SK-N-SH (cell line): ENCODE results near the gene PDE4D. TPM values are rescaled to one million over a fixed set of nuclear protein-coding genes. Genes with fewer than 3 reads are reported as not detected.

Experiments
- CTCF ChIA-PET: fragments of 300-600, 350-600 bp; formaldehyde crosslinking; extraction: SDS; loops from one replicate; lab custom pipeline; 2021; lab: Yijun Ruan, JAX
- POLR2A ChIA-PET: fragments of 350-600 bp; sonication (Branson Sonifier 250); formaldehyde crosslinking; extraction: SDS; loops from one replicate; lab custom pipeline; 2020; ENCODE audit warnings: antibody characterized with exemption, inconsistent platforms; lab: Yijun Ruan, JAX
- DNase-seq: peaks from one replicate; pipeline ENCODE4 v3.0.0; 2012
- H2AFZ ChIP-seq: fragments of 200-600 bp; sonication (generic); 2 replicates; pipeline ENCODE4 v1.8.1; 2016; ENCODE audit warnings: antibody characterized with exemption, mild to moderate bottlenecking, low read depth
- H3F3A ChIP-seq: fragments of 200-600 bp; sonication (generic); replicated peaks from 2 replicates; pipeline ENCODE3; 2016; ENCODE audit warnings: antibody characterized with exemption, mild to moderate bottlenecking; ENCODE audit not compliant: insufficient read depth
- H3K27ac ChIP-seq, 2 experiments: fragments of 200-500 bp in 1 of 2; fragments of 200-600 bp in 1 of 2; sonication (Bioruptor generic) in 1 of 2; sonication (generic), shearing (Covaris generic) in 1 of 2; 2 replicates each; pipeline versions ENCODE4 v1.5.1 to v1.6.1; 2014 to 2016; ENCODE audit warnings: low read depth in 2 of 2, inconsistent platforms in 1 of 2, low read length in 1 of 2, mild to moderate bottlenecking in 1 of 2, mixed read lengths in 1 of 2
- H3K27me3 ChIP-seq: fragments of 200-600 bp; sonication (generic), shearing (Covaris generic); 2 replicates; pipeline ENCODE4 v1.6.1; 2016; ENCODE audit warnings: mixed run types; ENCODE audit not compliant: insufficient read depth
- H3K36me3 ChIP-seq, 2 experiments: fragments of 200-500 bp in 1 of 2; fragments of 200-600 bp in 1 of 2; sonication (Bioruptor generic) in 1 of 2; sonication (generic) in 1 of 2; replicated peaks in 1 of 2; 2 replicates each; pipeline versions ENCODE3 to v1.5.1; 2014 to 2016; ENCODE audit warnings: low read length in 1 of 2, mild to moderate bottlenecking in 1 of 2; ENCODE audit not compliant: insufficient read depth in 2 of 2, control insufficient read depth in 1 of 2
- H3K4me1 ChIP-seq, 2 experiments: fragments of 200-500 bp in 1 of 2; fragments of 200-600 bp in 1 of 2; sonication (Bioruptor generic) in 1 of 2; sonication (generic), shearing (Covaris generic) in 1 of 2; 2 replicates each; pipeline versions ENCODE4 v1.5.1 to v1.6.1; 2014 to 2016; ENCODE audit warnings: low read depth in 1 of 2, low read length in 1 of 2, mixed run types in 1 of 2; ENCODE audit not compliant: insufficient read depth in 2 of 2, control insufficient read depth in 1 of 2
- H3K4me2 ChIP-seq: fragments of 200-600 bp; sonication (generic), shearing (Covaris generic); 2 replicates; pipeline ENCODE4 v1.6.1; 2017; ENCODE audit warnings: mixed run types
- H3K4me3 ChIP-seq, 2 experiments: fragments of 200-500 bp in 1 of 2; fragments of 200-600 bp in 1 of 2; sonication (Bioruptor generic) in 1 of 2; sonication (generic), shearing (Covaris generic) in 1 of 2; 2 replicates each; pipeline versions ENCODE4 v1.5.1 to v1.8.1; 2014 to 2016; ENCODE audit warnings: low read depth in 2 of 2, inconsistent platforms in 1 of 2, low read length in 1 of 2, mild to moderate bottlenecking in 1 of 2, mixed read lengths in 1 of 2, moderate library complexity in 1 of 2
- H3K79me2 ChIP-seq: fragments of 200-600 bp; sonication (generic); 2 replicates; pipeline ENCODE4 v1.8.1; 2017; ENCODE audit warnings: mild to moderate bottlenecking; ENCODE audit not compliant: insufficient read depth
- H3K9ac ChIP-seq: fragments of 200-600 bp; sonication (generic); 2 replicates; pipeline ENCODE4 v1.6.1; 2017; ENCODE audit warnings: mixed run types
- H3K9me2 ChIP-seq: fragments of 200-600 bp; sonication (generic); 2 replicates; pipeline ENCODE4 v1.6.1; 2017; ENCODE audit warnings: mixed run types
- H3K9me3 ChIP-seq: fragments of 200-600 bp; sonication (generic); 2 replicates; pipeline ENCODE4 v1.6.1; 2017; ENCODE audit warnings: mixed run types, mild to moderate bottlenecking, moderate library complexity
- H4K20me1 ChIP-seq: fragments of 200-600 bp; sonication (generic); 2 replicates; pipeline ENCODE4 v1.6.1; 2017; ENCODE audit warnings: mild to moderate bottlenecking, mixed run types; ENCODE audit not compliant: insufficient read depth
- CHD2 ChIP-seq: fragments of 150-350 bp; IDR thresholded peaks from 2 replicates; pipeline ENCODE4 v1.6.1; 2018; ENCODE audit warnings: low read length; ENCODE audit not compliant: partially characterized antibody
- CTCF ChIP-seq: fragments of 200-600 bp; sonication (generic); IDR thresholded peaks from 2 replicates; pipeline ENCODE4 v1.6.1; 2017; ENCODE audit warnings: antibody characterized with exemption, mild to moderate bottlenecking, moderate library complexity
- EP300 ChIP-seq, 2 experiments: IDR thresholded peaks; 2 replicates each; pipeline versions ENCODE4 v1.4.0 to v1.6.1; 2012; ENCODE audit warnings: borderline replicate concordance in 1 of 2, low read depth in 1 of 2, low read length in 1 of 2
- EZH2phosphoT487 ChIP-seq: fragments of 200-600 bp; sonication (generic); IDR thresholded peaks from 2 replicates; pipeline ENCODE4 v1.6.1; 2017; ENCODE audit warnings: low read depth, mixed run types, mild to moderate bottlenecking, antibody characterized with exemption, moderate library complexity, borderline replicate concordance
- FOSL2 ChIP-seq: IDR thresholded peaks from 2 replicates; pipeline ENCODE4 v1.4.0; 2012; ENCODE audit warnings: low read depth, mild to moderate bottlenecking, moderate library complexity, borderline replicate concordance
- FOXJ3 ChIP-seq: sonication (generic); formaldehyde crosslinking; IDR thresholded peaks from 2 replicates; pipeline ENCODE4 v1.5.1; 2020; ENCODE audit warnings: mild to moderate bottlenecking, missing genetic modification reagents
- FOXM1 ChIP-seq: IDR thresholded peaks from 2 replicates; pipeline ENCODE4 v1.4.0; 2012; ENCODE audit warnings: low read depth, mild to moderate bottlenecking
- JUND ChIP-seq: IDR thresholded peaks from 2 replicates; pipeline ENCODE4 v1.4.0; 2012
- MEF2A ChIP-seq: IDR thresholded peaks from 2 replicates; pipeline ENCODE4 v1.4.0; 2012; ENCODE audit warnings: low read depth, borderline replicate concordance
- MXI1 ChIP-seq: IDR thresholded peaks from 2 replicates; pipeline ENCODE4 v1.6.1; 2012; ENCODE audit warnings: mild to moderate bottlenecking, low read depth, low read length, improper control_type of control experiment
- NRF1 ChIP-seq: IDR thresholded peaks from 2 replicates; pipeline ENCODE4 v1.6.1; 2012; ENCODE audit warnings: low read depth, mild to moderate bottlenecking, low read length
- PBX3 ChIP-seq: IDR thresholded peaks from 2 replicates; pipeline ENCODE4; 2012
- RAD21 ChIP-seq: IDR thresholded peaks from 2 replicates; pipeline ENCODE4 v1.6.1; 2012; ENCODE audit warnings: mild to moderate bottlenecking, low read length
- RXRA ChIP-seq: IDR thresholded peaks from 2 replicates; pipeline ENCODE4 v1.4.0; 2012; ENCODE audit warnings: low read depth, mild to moderate bottlenecking, borderline replicate concordance
- ZBTB33 ChIP-seq: IDR thresholded peaks from 2 replicates; pipeline ENCODE4 v1.4.0; 2012; ENCODE audit warnings: low read depth, borderline replicate concordance
- WGBS: methylation state at CpG from one replicate; pipeline ENCODE4 v1.1.6; 2017; ENCODE audit warnings: low lambda C conversion rate; 5-methylcytosine and 5-hydroxymethylcytosine counted together
- polyA plus RNA-seq, 3 experiments: library from polyadenylated mRNA; depleted of rRNA; stranded (reverse); fragments of >200 nt; gene quantifications; 2 replicates each; pipeline ENCODE4 v1.2.3, GENCODE V29; 2012
- TF ChIP-seq, protein P1 (sequence below): IDR thresholded peaks from 2 replicates; pipeline ENCODE4 v1.4.0; 2012; ENCODE audit warnings: low read depth

PDE4D gene
- polyA plus RNA-seq, 1 of the 3 experiments (the other 2 are of a cell fraction): 2.4 TPM

- TF ChIP-seq ZBTB33 (no peak), FOXM1 (no peak), RAD21 (no peak), FOXJ3 (no peak), EP300 (IDR thresholded peaks at IDR 0.05; ENCODE audit: borderline replicate concordance in 1 of 2, low read depth in 1 of 2, low read length in 1 of 2) (no peak), MXI1 (no peak), MEF2A (no peak), CHD2 (no peak), NRF1 (no peak), PBX3 (no peak), CTCF (no peak), JUND (no peak), FOSL2 (no peak), EZH2phosphoT487 (no peak), RXRA (no peak)
- TF ChIP-seq, protein P1, sequence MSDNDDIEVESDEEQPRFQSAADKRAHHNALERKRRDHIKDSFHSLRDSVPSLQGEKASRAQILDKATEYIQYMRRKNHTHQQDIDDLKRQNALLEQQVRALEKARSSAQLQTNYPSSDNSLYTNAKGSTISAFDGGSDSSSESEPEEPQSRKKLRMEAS: no peak
- Histone ChIP-seq H3K9ac (no peak overlapping the region), H3K36me3 (no peaks in the 10 kb centered on the region), H3K27ac (no peak overlapping the region), H3K27me3 (no peaks in the 10 kb centered on the region), H3K4me3 (no peak overlapping the region), H3K4me1 (peaks cover 0 to 3% of the 10 kb centered on the region in 2 experiments; a peak in 2 of 4 replicates), H2AFZ (no peak overlapping the region), H3F3A (no peaks in the 10 kb centered on the region), H4K20me1 (no peaks in the 10 kb centered on the region), H3K4me2 (no peak overlapping the region), H3K9me2 (no peaks in the 10 kb centered on the region), H3K9me3 (no peaks in the 10 kb centered on the region), H3K79me2 (no peaks in the 10 kb centered on the region)
- POLR2A ChIA-PET: no interaction called here
- no peak for DNase-seq
- CTCF ChIA-PET: interaction anchor here (1.1 kb wide), 1 partner anchor 258 kb away, joined by 3 read pairs; no protein-coding TSS in a partner anchor
- WGBS: 87% methylated on average over 4 of the region's 4 CpGs
These were observed 744.3 kb downstream of the PDE4D start for GRCh38 chr5:59149271-59149670.
